Measurements from ENCODE around the gene S1PR1. TPM values are rescaled to one million over a fixed set of nuclear protein-coding genes. Genes with fewer than 3 reads are reported as not detected.
"Not testable (repeated sequence)": the region's sequence is repeated elsewhere in the genome, so short reads cannot be mapped to it uniquely, and the experiment has no call there.

Gene S1PR1
- total RNA-seq, 3 donors from 2014 or later, result 4.8 to 14.9 (median 12.3) TPM

DNA sequence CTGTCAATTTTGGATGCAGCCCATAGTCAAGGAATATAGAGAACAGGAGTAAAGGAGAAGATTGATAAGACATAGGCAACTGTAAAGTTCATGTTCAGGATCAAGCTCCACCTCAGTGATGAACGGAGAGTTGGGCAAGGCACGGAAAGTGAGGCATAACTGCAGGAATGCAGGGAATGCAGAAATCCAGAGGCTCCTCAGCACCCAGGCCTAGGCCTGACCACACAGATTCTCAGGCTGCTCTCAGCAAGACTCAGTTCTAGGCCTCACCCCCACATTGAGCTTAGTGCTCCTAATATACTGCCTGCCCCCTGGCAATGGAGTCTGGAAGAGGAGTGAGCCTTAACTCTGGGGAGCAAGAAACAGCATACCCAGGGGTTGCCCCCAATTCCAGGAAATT, 36.3 kb upstream of the S1PR1 start:
- TF ChIP-seq, protein P1, sequence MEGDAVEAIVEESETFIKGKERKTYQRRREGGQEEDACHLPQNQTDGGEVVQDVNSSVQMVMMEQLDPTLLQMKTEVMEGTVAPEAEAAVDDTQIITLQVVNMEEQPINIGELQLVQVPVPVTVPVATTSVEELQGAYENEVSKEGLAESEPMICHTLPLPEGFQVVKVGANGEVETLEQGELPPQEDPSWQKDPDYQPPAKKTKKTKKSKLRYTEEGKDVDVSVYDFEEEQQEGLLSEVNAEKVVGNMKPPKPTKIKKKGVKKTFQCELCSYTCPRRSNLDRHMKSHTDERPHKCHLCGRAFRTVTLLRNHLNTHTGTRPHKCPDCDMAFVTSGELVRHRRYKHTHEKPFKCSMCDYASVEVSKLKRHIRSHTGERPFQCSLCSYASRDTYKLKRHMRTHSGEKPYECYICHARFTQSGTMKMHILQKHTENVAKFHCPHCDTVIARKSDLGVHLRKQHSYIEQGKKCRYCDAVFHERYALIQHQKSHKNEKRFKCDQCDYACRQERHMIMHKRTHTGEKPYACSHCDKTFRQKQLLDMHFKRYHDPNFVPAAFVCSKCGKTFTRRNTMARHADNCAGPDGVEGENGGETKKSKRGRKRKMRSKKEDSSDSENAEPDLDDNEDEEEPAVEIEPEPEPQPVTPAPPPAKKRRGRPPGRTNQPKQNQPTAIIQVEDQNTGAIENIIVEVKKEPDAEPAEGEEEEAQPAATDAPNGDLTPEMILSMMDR (IDR thresholded peaks at IDR 0.05), result no peak
- H3K9me3 ChIP-seq, result no peaks in the 10 kb centered on the region
- ATAC-seq (no peak), DNase-seq (no peak)
- intact Hi-C loops (cut with DNase I, micrococcal nuclease), result no loop called here
- no peaks in the 10 kb centered on the region for H3K4me1 ChIP-seq (ENCODE audit: low read depth)
- H3K36me3 ChIP-seq (ENCODE audit: low read depth), result no peaks in the 10 kb centered on the region
- no peak overlapping the region for H3K4me3 ChIP-seq

- DNase-seq, result no peak
- intact Hi-C loops (cut with DNase I, micrococcal nuclease), result no loop called here
- no peak for ATAC-seq
These were observed 32.8 kb upstream of the S1PR1 start for GRCh38 chr1:101203820-101204540.

GRCh38 chr1:101205457-101205856, 31.4 kb upstream of the S1PR1 start:
- TF ChIP-seq, protein P1 (IDR thresholded peaks at IDR 0.05), result no peak
- no peaks in the 10 kb centered on the region for H3K4me1 ChIP-seq (ENCODE audit: low read depth)
- intact Hi-C loops (cut with DNase I, micrococcal nuclease), result no loop called here
- H3K36me3 ChIP-seq (ENCODE audit: low read depth), result no peaks in the 10 kb centered on the region
- no peak overlapping the region for H3K4me3 ChIP-seq
- DNase-seq (no peak), ATAC-seq (no peak)
- no peaks in the 10 kb centered on the region for H3K9me3 ChIP-seq

More at GRCh38 chr1:101203820-101204540, 32.8 kb upstream of the S1PR1 start:
- H3K9me3 ChIP-seq, result no peaks in the 10 kb centered on the region
- no peaks in the 10 kb centered on the region for H3K4me1 ChIP-seq (ENCODE audit: low read depth)
- no peaks in the 10 kb centered on the region for H3K36me3 ChIP-seq (ENCODE audit: low read depth)
- no peak overlapping the region for H3K4me3 ChIP-seq
- TF ChIP-seq, protein P1 (IDR thresholded peaks at IDR 0.05), result no peak

DNA sequence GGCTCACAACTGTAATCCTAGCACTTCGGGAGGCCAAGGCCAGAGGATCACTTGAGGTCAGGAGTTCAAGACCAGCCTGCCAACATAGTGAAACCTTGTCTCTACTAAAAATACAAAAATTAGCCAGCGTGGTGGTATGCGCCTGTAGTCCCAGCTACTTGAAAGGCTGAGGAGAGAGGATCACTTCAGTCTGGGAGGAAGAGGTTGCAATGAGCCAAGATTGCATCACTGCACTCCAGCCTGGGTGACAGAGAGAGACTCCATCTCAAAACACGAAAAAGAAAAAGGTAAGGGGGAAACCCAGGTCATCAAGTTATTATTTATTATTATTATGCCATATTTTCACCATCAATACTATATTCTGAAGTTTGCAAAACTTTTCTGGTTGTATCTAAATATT, 30.7 kb upstream of the S1PR1 start:
- DNase-seq; H3K4me3 ChIP-seq; ATAC-seq; H3K4me1 ChIP-seq (ENCODE audit: low read depth); intact Hi-C loops (cut with DNase I, micrococcal nuclease); H3K9me3 ChIP-seq; H3K36me3 ChIP-seq (ENCODE audit: low read depth): not testable (repeated sequence)

GRCh38 chr1:101207271-101207670, 29.5 kb upstream of the S1PR1 start:
- intact Hi-C loops (cut with DNase I, micrococcal nuclease); H3K36me3 ChIP-seq (ENCODE audit: low read depth); H3K4me1 ChIP-seq (ENCODE audit: low read depth); DNase-seq; ATAC-seq; H3K9me3 ChIP-seq; H3K4me3 ChIP-seq: not testable (repeated sequence)

- DNase-seq (no peak), ATAC-seq (no peak)
- Histone ChIP-seq H3K4me3 (no peak overlapping the region), H3K9me3 (no peaks in the 10 kb centered on the region), H3K4me1 (ENCODE audit: low read depth) (no peaks in the 10 kb centered on the region), H3K36me3 (ENCODE audit: low read depth) (no peaks in the 10 kb centered on the region)
- TF ChIP-seq, protein P1 (IDR thresholded peaks at IDR 0.05), result no peak
- intact Hi-C loops (cut with DNase I, micrococcal nuclease), result no loop called here
These were observed 28.9 kb upstream of the S1PR1 start for GRCh38 chr1:101207891-101208290.

All from mucosa of descending colon (tissue), 3 donors.